LHCN-M2 (cell line): ENCODE measurements around the gene TMEM135. TPM values are rescaled to one million over a fixed set of nuclear protein-coding genes. Genes with fewer than 3 reads are reported as not detected.
"Not testable (repeated sequence)": the region's sequence is repeated elsewhere in the genome, so short reads cannot be mapped to it uniquely, and the experiment has no call there.

ENCODE experiments used
- DNase-seq: peaks from one replicate; pipeline ENCODE4 v3.0.0-alpha.2; 2012; ENCODE audit warnings: low read depth
- total RNA-seq: library from RNA; depleted of rRNA; stranded (reverse); fragments of >200 nt; gene quantifications from 2 replicates; pipeline ENCODE4 v1.2.3, GENCODE V29; 2014

The TMEM135 gene
- total RNA-seq, 1 experiment from 2014 or later = 16.5 TPM

GRCh38 chr11:87076260-87076783 lies 38.6 kb downstream of the TMEM135 start:
- DNase-seq = no peak

- DNase-seq = no peak
These were observed 39.2 kb downstream of the TMEM135 start for GRCh38 chr11:87076874-87077429.

GRCh38 chr11:87081358-87081757 lies 43.6 kb downstream of the TMEM135 start:
- no peak for DNase-seq

- DNase-seq = no peak
These were observed 44.9 kb downstream of the TMEM135 start for GRCh38 chr11:87082590-87082989.

- DNase-seq = no peak
These were observed 45.3 kb downstream of the TMEM135 start for GRCh38 chr11:87083029-87083428.

- DNase-seq = no peak
These were observed 54.4 kb downstream of the TMEM135 start for GRCh38 chr11:87092159-87092558.

GRCh38 chr11:87092567-87092966 lies 54.8 kb downstream of the TMEM135 start:
- DNase-seq = no peak

- DNase-seq = peak; percentile 25
These were observed 59.8 kb downstream of the TMEM135 start for GRCh38 chr11:87097582-87097981.

GRCh38 chr11:87101956-87102580 lies 64.3 kb downstream of the TMEM135 start:
- DNase-seq = no peak

GRCh38 chr11:87105826-87106225 lies 68.1 kb downstream of the TMEM135 start:
- not testable (repeated sequence) for DNase-seq

- not testable (repeated sequence) for DNase-seq
These were observed 69.6 kb downstream of the TMEM135 start for GRCh38 chr11:87107379-87107778.

GRCh38 chr11:87110443-87111131 lies 72.9 kb downstream of the TMEM135 start:
- no peak for DNase-seq

- DNase-seq = no peak
These were observed 76.4 kb downstream of the TMEM135 start for GRCh38 chr11:87114093-87114492.

- DNase-seq = no peak
These were observed 78.5 kb downstream of the TMEM135 start for GRCh38 chr11:87116185-87116584.

- no peak for DNase-seq
These were observed 83.2 kb downstream of the TMEM135 start for GRCh38 chr11:87120937-87121336.

- DNase-seq = no peak
These were observed 85.1 kb downstream of the TMEM135 start for GRCh38 chr11:87122852-87123251.

- peak; percentile 61 for DNase-seq
These were observed 87.5 kb downstream of the TMEM135 start for GRCh38 chr11:87125257-87125656.

- no peak for DNase-seq
These were observed 89.4 kb downstream of the TMEM135 start for GRCh38 chr11:87127101-87127500.

- no peak for DNase-seq
These were observed 90.6 kb downstream of the TMEM135 start for GRCh38 chr11:87128372-87128771.

- DNase-seq = no peak
These were observed 96.9 kb downstream of the TMEM135 start for GRCh38 chr11:87134524-87135106.

- no peak for DNase-seq
These were observed 98.5 kb downstream of the TMEM135 start for GRCh38 chr11:87136236-87136635.

- DNase-seq = no peak
These were observed 100.0 kb downstream of the TMEM135 start for GRCh38 chr11:87137711-87138110.
